ENCODE results near the gene GMCL1. TPM values are rescaled to one million over a fixed set of nuclear protein-coding genes. Genes with fewer than 3 reads are reported as not detected.

GMCL1 gene
- total and polyA plus RNA-seq, 2 of the 13 experiments (the other 11 are each of a cell fraction or from before 2014, with no cell fraction given) = 18.7 to 24.0 TPM

DNA sequence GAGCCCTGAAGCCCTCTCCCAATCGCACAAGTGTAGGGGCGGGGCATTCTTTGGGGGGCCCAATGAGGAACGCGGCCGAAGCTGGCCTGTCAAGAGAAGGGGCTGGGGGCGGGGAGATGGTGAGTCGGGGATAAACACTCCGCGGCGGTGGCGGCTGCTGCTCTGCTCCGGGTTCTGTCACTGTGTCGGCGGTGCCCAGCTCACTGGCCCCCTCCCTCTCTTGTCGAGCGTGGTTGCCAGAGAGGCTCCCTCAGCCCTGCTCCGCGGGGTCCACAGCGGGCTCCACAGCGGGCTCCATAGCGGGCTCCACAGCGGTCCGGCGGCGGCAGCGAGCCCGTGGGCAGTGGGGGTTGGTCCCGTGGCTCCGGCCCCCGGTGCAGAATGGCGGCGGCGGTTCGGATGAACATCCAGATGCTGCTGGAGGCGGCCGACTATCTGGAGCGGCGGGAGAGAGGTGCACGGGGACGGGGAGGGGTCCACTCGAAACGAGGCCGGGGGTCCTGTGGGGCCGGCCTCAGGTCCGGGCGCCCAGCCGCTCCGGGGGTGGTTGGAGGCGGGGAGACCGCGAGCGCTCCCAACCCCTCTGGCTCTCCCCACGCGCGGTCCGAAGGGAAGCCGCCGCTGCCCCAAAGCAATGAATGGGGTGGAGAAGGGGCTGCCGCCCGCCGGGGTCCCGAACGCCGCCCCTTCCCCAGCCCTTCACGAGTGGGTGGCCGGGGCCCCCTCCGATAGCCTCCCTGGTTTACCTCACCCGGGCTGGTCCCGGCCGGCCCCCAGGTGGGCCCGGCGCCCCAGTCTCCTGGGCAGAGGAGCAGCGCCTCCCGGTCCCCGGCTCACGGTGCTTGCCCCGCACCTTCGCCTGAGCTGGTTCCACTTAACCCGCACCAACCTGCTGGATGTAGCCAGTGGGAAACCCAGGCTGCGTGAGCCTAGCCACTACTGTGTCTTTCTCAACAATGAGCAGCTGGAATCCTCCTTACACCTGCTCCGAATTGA, 85.8 kb downstream of the GMCL1 start, which contains the start of gene MXD1 (continued):
- TF ChIP-seq ZNF138 (CRISPR knock-in tag; IDR thresholded peaks at IDR 0.05; ENCODE audit: low read depth) = no peak
- no peak for TF ChIP-seq ZNF441 (CRISPR knock-in tag; IDR thresholded peaks at IDR 0.05; ENCODE audit: borderline replicate concordance)
- TF ChIP-seq ZNF121 (CRISPR knock-in tag; IDR thresholded peaks at IDR 0.05) = 0 out of 2 replicates have a peak, but pooled peaks have one; percentile 31
- TF ChIP-seq ZNF891 (CRISPR knock-in tag; IDR thresholded peaks at IDR 0.05) = no peak
- TF ChIP-seq, protein P1, sequence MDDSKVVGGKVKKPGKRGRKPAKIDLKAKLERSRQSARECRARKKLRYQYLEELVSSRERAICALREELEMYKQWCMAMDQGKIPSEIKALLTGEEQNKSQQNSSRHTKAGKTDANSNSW (CRISPR knock-in tag; IDR thresholded peaks at IDR 0.05; ENCODE audit: borderline replicate concordance) = no peak
- TF ChIP-seq KLF6 (CRISPR knock-in tag; IDR thresholded peaks at IDR 0.05) = no peak
- peak; percentile 67 for TF ChIP-seq ATF7-NPFF (CRISPR knock-in tag; IDR thresholded peaks at IDR 0.05; ENCODE audit: low read depth)
- TF ChIP-seq, protein P2, sequence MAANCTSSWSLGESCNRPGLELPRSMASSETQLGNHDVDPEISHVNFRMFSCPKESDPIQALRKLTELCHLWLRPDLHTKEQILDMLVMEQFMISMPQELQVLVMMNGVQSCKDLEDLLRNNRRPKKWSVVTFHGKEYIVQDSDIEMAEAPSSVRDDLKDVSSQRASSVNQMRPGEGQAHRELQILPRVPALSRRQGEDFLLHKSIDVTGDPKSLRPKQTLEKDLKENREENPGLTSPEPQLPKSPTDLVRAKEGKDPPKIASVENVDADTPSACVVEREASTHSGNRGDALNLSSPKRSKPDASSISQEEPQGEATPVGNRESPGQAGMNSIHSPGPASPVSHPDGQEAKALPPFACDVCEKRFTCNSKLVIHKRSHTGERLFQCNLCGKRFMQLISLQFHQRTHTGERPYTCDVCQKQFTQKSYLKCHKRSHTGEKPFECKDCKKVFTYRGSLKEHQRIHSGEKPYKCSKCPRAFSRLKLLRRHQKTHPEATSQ (CRISPR knock-in tag; IDR thresholded peaks at IDR 0.05; ENCODE audit: borderline replicate concordance) = no peak
- TF ChIP-seq SIX4 (CRISPR knock-in tag; IDR thresholded peaks at IDR 0.05) = no peak
- TF ChIP-seq, protein P3, sequence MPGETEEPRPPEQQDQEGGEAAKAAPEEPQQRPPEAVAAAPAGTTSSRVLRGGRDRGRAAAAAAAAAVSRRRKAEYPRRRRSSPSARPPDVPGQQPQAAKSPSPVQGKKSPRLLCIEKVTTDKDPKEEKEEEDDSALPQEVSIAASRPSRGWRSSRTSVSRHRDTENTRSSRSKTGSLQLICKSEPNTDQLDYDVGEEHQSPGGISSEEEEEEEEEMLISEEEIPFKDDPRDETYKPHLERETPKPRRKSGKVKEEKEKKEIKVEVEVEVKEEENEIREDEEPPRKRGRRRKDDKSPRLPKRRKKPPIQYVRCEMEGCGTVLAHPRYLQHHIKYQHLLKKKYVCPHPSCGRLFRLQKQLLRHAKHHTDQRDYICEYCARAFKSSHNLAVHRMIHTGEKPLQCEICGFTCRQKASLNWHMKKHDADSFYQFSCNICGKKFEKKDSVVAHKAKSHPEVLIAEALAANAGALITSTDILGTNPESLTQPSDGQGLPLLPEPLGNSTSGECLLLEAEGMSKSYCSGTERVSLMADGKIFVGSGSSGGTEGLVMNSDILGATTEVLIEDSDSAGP (CRISPR knock-in tag; IDR thresholded peaks at IDR 0.05; ENCODE audit: borderline replicate concordance) = peak; percentile 1; the same call in 1 of the 2 replicates
- TF ChIP-seq IRX3 (CRISPR knock-in tag; IDR thresholded peaks at IDR 0.05; ENCODE audit: borderline replicate concordance, low read depth) = no peak
- TF ChIP-seq, protein P4, sequence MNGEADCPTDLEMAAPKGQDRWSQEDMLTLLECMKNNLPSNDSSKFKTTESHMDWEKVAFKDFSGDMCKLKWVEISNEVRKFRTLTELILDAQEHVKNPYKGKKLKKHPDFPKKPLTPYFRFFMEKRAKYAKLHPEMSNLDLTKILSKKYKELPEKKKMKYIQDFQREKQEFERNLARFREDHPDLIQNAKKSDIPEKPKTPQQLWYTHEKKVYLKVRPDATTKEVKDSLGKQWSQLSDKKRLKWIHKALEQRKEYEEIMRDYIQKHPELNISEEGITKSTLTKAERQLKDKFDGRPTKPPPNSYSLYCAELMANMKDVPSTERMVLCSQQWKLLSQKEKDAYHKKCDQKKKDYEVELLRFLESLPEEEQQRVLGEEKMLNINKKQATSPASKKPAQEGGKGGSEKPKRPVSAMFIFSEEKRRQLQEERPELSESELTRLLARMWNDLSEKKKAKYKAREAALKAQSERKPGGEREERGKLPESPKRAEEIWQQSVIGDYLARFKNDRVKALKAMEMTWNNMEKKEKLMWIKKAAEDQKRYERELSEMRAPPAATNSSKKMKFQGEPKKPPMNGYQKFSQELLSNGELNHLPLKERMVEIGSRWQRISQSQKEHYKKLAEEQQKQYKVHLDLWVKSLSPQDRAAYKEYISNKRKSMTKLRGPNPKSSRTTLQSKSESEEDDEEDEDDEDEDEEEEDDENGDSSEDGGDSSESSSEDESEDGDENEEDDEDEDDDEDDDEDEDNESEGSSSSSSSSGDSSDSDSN (CRISPR knock-in tag; IDR thresholded peaks at IDR 0.05) = peak; percentile 52
- 0 out of 2 replicates have a peak, but pooled peaks have one; percentile 31 for TF ChIP-seq NFKBIZ (CRISPR knock-in tag; IDR thresholded peaks at IDR 0.05)
- peak; percentile 33; the same call in 1 of the 2 replicates for TF ChIP-seq ETV6 (CRISPR knock-in tag; conservative IDR thresholded peaks at IDR 0.05)
- TF ChIP-seq ZNF496 (CRISPR knock-in tag; IDR thresholded peaks at IDR 0.05; ENCODE audit: insufficient replicate concordance) = no peak
- TF ChIP-seq XRCC5 (optimal IDR thresholded peaks at IDR 0.05; ENCODE audit: low read length) = no peak
- 0 out of 2 replicates have a peak, but pooled peaks have one; percentile 63 for TF ChIP-seq ZNF749 (CRISPR knock-in tag; IDR thresholded peaks at IDR 0.05; ENCODE audit: borderline replicate concordance)
- no peak for TF ChIP-seq ZNF629 (CRISPR knock-in tag; conservative IDR thresholded peaks at IDR 0.05)
- TF ChIP-seq SKI (IDR thresholded peaks at IDR 0.05; ENCODE audit: partially characterized antibody) = peak; percentile 17
- TF ChIP-seq SCMH1 (CRISPR knock-in tag; IDR thresholded peaks at IDR 0.05; ENCODE audit: borderline replicate concordance) = no peak
- no peak for TF ChIP-seq HNF4A (CRISPR knock-in tag; IDR thresholded peaks at IDR 0.05)
- TF ChIP-seq TOE1 (CRISPR knock-in tag; IDR thresholded peaks at IDR 0.05) = no peak
- no peak; the same call in 1 of the 2 replicates for TF ChIP-seq PRMT3 (CRISPR knock-in tag; IDR thresholded peaks at IDR 0.05; ENCODE audit: borderline replicate concordance, low read depth)
- no peak for TF ChIP-seq ZNF670 (CRISPR knock-in tag; IDR thresholded peaks at IDR 0.05; ENCODE audit: borderline replicate concordance)
